A673 (cell line): ENCODE measurements around the gene ORM1. TPM values are rescaled to one million over a fixed set of nuclear protein-coding genes. Genes with fewer than 3 reads are reported as not detected.

ENCODE experiments used
- BruUV-seq: library from RNA; stranded (reverse); fragments of 400-500 nt; replicated peaks from 2 replicates; lab custom pipeline; 2021; lab: Mats Ljungman, UMichigan
- CTCF ChIA-PET: fragments of 300-600 bp; sonication (Branson Sonifier 250); formaldehyde crosslinking; loops from one replicate; lab custom pipeline; 2022; ENCODE audit warnings: antibody characterized with exemption; lab: Charles Lee
- POLR2A ChIA-PET: fragments of 300-600 bp; sonication (Branson Sonifier 250); formaldehyde crosslinking; loops from one replicate; lab custom pipeline; 2022; ENCODE audit warnings: antibody characterized with exemption; ENCODE audit not compliant: low non-redundant PET; lab: Charles Lee
- DNase-seq: peaks from one replicate; pipeline ENCODE4 v3.0.0-alpha.2; 2015; ENCODE audit warnings: low spot score
- H3K27ac ChIP-seq: fragments of 200-600 bp; sonication (generic); 2 replicates; pipeline ENCODE4 v1.5.1; 2016; ENCODE audit warnings: mixed run types, low read depth, mild to moderate bottlenecking, mixed read lengths, antibody characterized with exemption, low read length; ENCODE audit not compliant: poor library complexity, severe bottlenecking
- H3K27me3 ChIP-seq: fragments of 200-600 bp; sonication (generic); replicated peaks from 2 replicates; pipeline ENCODE4 v1.6.1; 2017; ENCODE audit warnings: mixed run types, low read depth, mild to moderate bottlenecking, mixed read lengths, antibody characterized with exemption, low read length; ENCODE audit not compliant: insufficient read depth, poor library complexity
- H3K36me3 ChIP-seq: fragments of 200-600 bp; sonication (generic); 2 replicates; pipeline ENCODE4 v1.6.1; 2016; ENCODE audit warnings: mixed run types, mild to moderate bottlenecking, mixed read lengths, antibody characterized with exemption, low read length; ENCODE audit not compliant: insufficient read depth, poor library complexity, severe bottlenecking
- H3K4me1 ChIP-seq: fragments of 200-600 bp; sonication (generic); 2 replicates; pipeline ENCODE4 v1.6.1; 2017; ENCODE audit warnings: mixed run types, mild to moderate bottlenecking, mixed read lengths, antibody characterized with exemption, low read length; ENCODE audit not compliant: insufficient read depth, poor library complexity, severe bottlenecking
- H3K4me3 ChIP-seq: fragments of 200-600 bp; sonication (generic); 2 replicates; pipeline ENCODE4 v1.5.1; 2016; ENCODE audit warnings: low read depth, mixed run types, mild to moderate bottlenecking, mixed read lengths, low read length; ENCODE audit not compliant: poor library complexity, severe bottlenecking
- H3K9me3 ChIP-seq: fragments of 200-600 bp; sonication (generic); 2 replicates; pipeline ENCODE4 v1.6.1; 2016; ENCODE audit warnings: mixed run types, low read depth, mild to moderate bottlenecking, mixed read lengths, antibody characterized with exemption, low read length; ENCODE audit not compliant: poor library complexity, severe bottlenecking
- EZH2 ChIP-seq: fragments of 200-600 bp; sonication (generic); IDR thresholded peaks from 2 replicates; pipeline ENCODE4 v1.6.1; 2017; ENCODE audit warnings: borderline replicate concordance, low read depth, mild to moderate bottlenecking, mixed read lengths, antibody characterized with exemption, low read length; ENCODE audit not compliant: poor library complexity, severe bottlenecking
- intact Hi-C: fragments of 100-400 bp; cut with micrococcal nuclease; formaldehyde crosslinking; loops from one replicate; pipeline ENCODE4 v1.10.0; 2022; ENCODE audit not compliant: unreplicated experiment
- total RNA-seq: library from RNA; stranded (reverse); gene quantifications from 2 replicates; pipeline ENCODE4 v1.2.3, GENCODE V29; 2021
- TF ChIP-seq, protein P1 (sequence below): fragments of 300-800, 200-600 bp; sonication (generic); conservative IDR thresholded peaks from 2 replicates; pipeline ENCODE4 v1.5.1; 2017; ENCODE audit warnings: low read depth, mild to moderate bottlenecking, antibody characterized with exemption, low read length, moderate library complexity, mixed read lengths

Gene ORM1
- total RNA-seq, 1 experiment from 2014 or later, result not detected

DNA sequence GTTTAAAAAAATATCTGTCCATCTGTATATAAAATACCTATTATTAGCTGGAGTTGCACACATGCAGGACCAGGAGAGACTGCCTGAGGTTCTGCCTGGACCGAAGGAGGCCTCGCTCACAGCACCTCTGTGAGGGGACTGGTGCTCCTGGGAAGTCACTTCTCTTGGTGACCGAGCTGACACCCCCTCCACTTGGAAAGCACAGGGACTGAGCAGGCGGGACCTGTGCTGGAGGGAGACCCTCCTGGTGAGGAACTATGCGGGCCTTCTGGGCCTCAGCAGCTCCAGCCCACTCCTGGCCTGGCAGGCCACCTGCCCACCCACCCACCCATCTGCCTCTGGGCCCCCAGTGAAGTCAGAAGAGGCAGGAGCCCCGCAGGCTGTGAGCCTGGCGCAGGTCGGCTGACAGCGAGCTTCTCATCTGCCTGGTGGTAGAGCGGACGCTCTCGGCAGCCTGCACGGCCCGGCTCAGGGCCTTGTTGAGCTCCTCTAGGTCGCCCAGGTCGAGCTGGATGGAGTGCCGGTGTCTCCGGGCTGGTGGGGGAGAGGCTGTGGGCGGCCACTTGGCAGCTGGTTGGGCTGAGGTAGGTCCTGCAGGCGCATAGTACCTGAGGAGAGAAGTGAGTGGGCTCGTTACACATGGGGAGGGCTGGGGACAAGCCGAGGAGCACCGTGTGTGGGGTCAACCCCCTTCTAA, 13.9 kb downstream of the ORM1 start:
- no peaks in the 10 kb centered on the region for H3K4me1 ChIP-seq
- intact Hi-C loops, result no loop called here
- H3K36me3 ChIP-seq, result peaks cover 20% of the 10 kb centered on the region
- H3K9me3 ChIP-seq, result no peaks in the 10 kb centered on the region
- POLR2A ChIA-PET, result no interaction called here
- H3K27ac ChIP-seq, result no peak overlapping the region
- BruUV-seq, result no TSS peak
- no peak for DNase-seq
- H3K4me3 ChIP-seq, result no peak overlapping the region
- TF ChIP-seq, protein P1, sequence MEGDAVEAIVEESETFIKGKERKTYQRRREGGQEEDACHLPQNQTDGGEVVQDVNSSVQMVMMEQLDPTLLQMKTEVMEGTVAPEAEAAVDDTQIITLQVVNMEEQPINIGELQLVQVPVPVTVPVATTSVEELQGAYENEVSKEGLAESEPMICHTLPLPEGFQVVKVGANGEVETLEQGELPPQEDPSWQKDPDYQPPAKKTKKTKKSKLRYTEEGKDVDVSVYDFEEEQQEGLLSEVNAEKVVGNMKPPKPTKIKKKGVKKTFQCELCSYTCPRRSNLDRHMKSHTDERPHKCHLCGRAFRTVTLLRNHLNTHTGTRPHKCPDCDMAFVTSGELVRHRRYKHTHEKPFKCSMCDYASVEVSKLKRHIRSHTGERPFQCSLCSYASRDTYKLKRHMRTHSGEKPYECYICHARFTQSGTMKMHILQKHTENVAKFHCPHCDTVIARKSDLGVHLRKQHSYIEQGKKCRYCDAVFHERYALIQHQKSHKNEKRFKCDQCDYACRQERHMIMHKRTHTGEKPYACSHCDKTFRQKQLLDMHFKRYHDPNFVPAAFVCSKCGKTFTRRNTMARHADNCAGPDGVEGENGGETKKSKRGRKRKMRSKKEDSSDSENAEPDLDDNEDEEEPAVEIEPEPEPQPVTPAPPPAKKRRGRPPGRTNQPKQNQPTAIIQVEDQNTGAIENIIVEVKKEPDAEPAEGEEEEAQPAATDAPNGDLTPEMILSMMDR, result no peak
- no peak for TF ChIP-seq EZH2
- CTCF ChIA-PET, result no interaction called here
- no peaks in the 10 kb centered on the region for H3K27me3 ChIP-seq

DNA sequence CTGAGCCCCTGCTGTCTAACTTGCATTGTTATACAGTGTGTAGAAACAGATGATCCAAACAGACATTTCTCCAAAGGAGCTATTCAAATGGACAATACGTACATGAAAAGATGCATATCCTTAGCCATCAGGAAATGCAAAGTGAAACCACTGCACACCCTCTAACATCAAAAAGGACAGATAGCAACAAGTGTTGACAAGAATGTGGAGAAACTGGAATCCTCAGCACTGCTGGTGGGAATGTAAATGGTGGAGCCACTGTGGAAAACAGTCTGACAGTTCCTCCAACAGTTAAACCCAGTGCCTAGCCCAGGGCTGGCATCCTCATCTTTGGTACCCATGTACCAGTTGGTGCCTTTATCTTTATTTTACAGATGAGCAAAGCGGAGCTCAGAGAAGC, 15.3 kb downstream of the ORM1 start:
- Histone ChIP-seq H3K36me3 (peaks cover 29% of the 10 kb centered on the region), H3K4me1 (no peaks in the 10 kb centered on the region), H3K27ac (no peak overlapping the region), H3K4me3 (no peak overlapping the region), H3K9me3 (no peaks in the 10 kb centered on the region), H3K27me3 (no peaks in the 10 kb centered on the region)
- TF ChIP-seq, protein P1, result no peak
- TF ChIP-seq EZH2, result no peak
- intact Hi-C loops, result no loop called here
- ChIA-PET POLR2A (interaction anchor here (0.6 kb wide), 1 partner anchor 909 kb away, joined by 3 read pairs; no protein-coding TSS in a partner anchor), CTCF (no interaction called here)
- BruUV-seq, result no TSS peak
- DNase-seq, result no peak

- ChIA-PET POLR2A (no interaction called here), CTCF (interaction anchor here (1.5 kb wide), 1 partner anchor 314 kb away, joined by 5 read pairs; no protein-coding TSS in a partner anchor)
- Histone ChIP-seq H3K27me3 (no peaks in the 10 kb centered on the region), H3K36me3 (peaks cover 39% of the 10 kb centered on the region), H3K4me3 (no peak overlapping the region), H3K9me3 (no peaks in the 10 kb centered on the region), H3K4me1 (no peaks in the 10 kb centered on the region), H3K27ac (no peak overlapping the region)
- no peak for TF ChIP-seq EZH2
- TF ChIP-seq, protein P1, result peak; percentile 88
- BruUV-seq, result no TSS peak
- peak; percentile 57 for DNase-seq
- intact Hi-C loops, result loop anchor here (1.0 kb wide), 1 partner anchor 314 kb away; no protein-coding TSS in a partner anchor
Measured at GRCh38 chr9:114339130-114339908, 16.4 kb downstream of the ORM1 start.
